HG03175 (cell line): Measurements from ENCODE around the gene RBL1.
"Not testable (repeated sequence)": the region's sequence is repeated elsewhere in the genome, so short reads cannot be mapped to it uniquely, and the experiment has no call there.

ENCODE experiments used
- ATAC-seq: cut with Tn5 transposase; IDR thresholded peaks from one replicate; pipeline ENCODE4 v1.9.1; 2021; ENCODE audit warnings: mild to moderate bottlenecking, moderate library complexity; ENCODE audit not compliant: unreplicated experiment

RBL1 gene

GRCh38 chr20:37095599-37096414 is at the start of gene RBL1:
Gene RBL1, minus strand, starts transcription at chr20:37095997. Its CDS starts 69 bp downstream, at chr20:37095928.
- ATAC-seq: peak; percentile 84

- no peak for ATAC-seq
These were observed 49.1 kb upstream of the RBL1 start for GRCh38 chr20:37144856-37145404.

- no peak for ATAC-seq
These were observed 46.9 kb upstream of the RBL1 start for GRCh38 chr20:37142708-37143107.

- ATAC-seq: no peak
These were observed 41.8 kb upstream of the RBL1 start for GRCh38 chr20:37137547-37137946.

- no peak for ATAC-seq
These were observed 38.2 kb upstream of the RBL1 start for GRCh38 chr20:37133952-37134351.

GRCh38 chr20:37131486-37131885 is 35.7 kb upstream of the RBL1 start:
- no peak for ATAC-seq

GRCh38 chr20:37128803-37129202 is 33.0 kb upstream of the RBL1 start:
- no peak for ATAC-seq

GRCh38 chr20:37126290-37126689 is 30.5 kb upstream of the RBL1 start:
- ATAC-seq: not testable (repeated sequence)

- ATAC-seq: no peak
These were observed 27.6 kb upstream of the RBL1 start for GRCh38 chr20:37123441-37123840.

GRCh38 chr20:37120497-37120896 is 24.7 kb upstream of the RBL1 start:
- ATAC-seq: no peak

- no peak for ATAC-seq
These were observed 23.7 kb upstream of the RBL1 start for GRCh38 chr20:37119356-37120036.

- no peak for ATAC-seq
These were observed 18.2 kb upstream of the RBL1 start for GRCh38 chr20:37114012-37114411.

GRCh38 chr20:37111926-37112455 is 16.2 kb upstream of the RBL1 start:
- no peak for ATAC-seq

- ATAC-seq: no peak
These were observed 12.9 kb upstream of the RBL1 start for GRCh38 chr20:37108676-37109075.

GRCh38 chr20:37102571-37102970 is 6.8 kb upstream of the RBL1 start:
- ATAC-seq: no peak

GRCh38 chr20:37096415-37097041 is 731 bp upstream of the RBL1 start:
- no peak for ATAC-seq

- no peak for ATAC-seq
These were observed 644 bp downstream of the RBL1 start for GRCh38 chr20:37095108-37095598.

GRCh38 chr20:37090407-37090806 is 5.4 kb downstream of the RBL1 start:
- ATAC-seq: no peak

- no peak for ATAC-seq
These were observed 14.0 kb downstream of the RBL1 start for GRCh38 chr20:37081717-37082289.

- no peak for ATAC-seq
These were observed 18.8 kb downstream of the RBL1 start for GRCh38 chr20:37077009-37077408.
